ENCODE results near the gene TBCCD1.

The TBCCD1 gene

DNA sequence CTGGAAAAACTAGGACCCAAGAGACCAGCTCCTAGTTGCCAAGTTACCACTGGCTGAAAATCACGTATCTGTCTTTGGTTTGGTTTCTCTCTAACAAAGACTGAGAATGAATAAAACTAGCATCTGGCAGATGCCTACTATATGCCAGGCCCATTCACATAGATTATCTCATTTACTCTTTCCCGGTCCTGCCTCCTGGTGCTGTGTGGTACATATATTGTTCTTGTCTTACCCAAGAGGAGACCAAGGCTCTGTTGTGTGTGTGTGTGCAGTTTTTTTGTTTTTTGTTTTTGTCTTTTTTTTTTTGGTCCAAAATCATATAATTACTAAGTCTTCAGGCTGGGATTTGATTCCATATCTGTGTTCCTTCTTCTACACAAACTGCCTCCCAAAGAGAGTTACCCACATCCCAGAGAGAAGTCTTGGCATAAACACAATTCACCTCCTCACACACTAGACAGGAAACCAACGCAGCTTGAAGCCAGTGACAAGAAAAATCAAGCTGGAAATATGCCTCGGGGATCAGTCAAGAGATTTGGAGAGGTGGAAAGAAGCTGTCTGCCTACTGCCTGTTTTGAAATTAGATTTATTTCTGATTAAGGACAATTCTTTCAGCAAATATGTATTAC, 46.6 kb upstream of the TBCCD1 start:
- no peak overlapping the region for H3K27ac ChIP-seq

DNA sequence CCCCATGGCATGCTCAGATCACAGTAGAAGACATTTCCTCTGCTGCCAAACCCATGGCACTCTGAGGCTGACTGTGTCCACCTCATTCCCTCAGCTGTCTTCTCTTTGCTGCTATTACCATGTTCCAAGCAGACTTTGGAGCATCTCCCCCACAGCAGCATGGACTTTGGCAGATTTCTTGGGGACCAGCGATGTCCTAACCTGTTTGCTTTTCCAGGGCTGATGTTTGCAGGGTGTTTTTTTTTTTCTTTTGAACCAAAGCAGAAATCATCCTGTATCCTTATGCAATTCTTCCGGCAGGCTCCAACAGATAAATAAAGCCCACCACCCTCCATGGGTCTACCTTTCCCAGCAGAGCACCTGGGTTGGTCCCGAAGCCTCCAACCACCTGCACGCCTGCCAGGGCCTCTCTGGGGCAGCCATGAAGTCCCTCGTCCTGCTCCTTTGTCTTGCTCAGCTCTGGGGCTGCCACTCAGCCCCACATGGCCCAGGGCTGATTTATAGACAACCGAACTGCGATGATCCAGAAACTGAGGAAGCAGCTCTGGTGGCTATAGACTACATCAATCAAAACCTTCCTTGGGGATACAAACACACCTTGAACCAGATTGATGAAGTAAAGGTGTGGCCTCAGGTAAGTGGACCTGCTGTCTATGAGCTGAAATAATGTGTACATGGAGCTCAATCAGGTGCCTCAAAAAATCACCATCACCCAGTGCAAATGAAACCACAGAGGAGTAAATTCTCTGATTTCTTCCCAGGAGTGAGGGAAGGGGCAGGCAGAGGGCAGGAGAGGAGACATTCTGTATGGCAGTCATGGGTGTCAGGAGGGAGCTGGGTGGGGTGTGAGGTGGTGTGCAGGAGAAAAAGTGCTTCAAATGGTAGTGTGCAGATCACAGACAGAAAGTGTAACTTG, 45.8 kb upstream of the TBCCD1 start, which contains the start of gene AHSG:
AHSG (plus strand) TSS at position 340 of the 916 bp plus-strand sequence; CDS start at position 422, 82 bp downstream.
- in situ Hi-C loops (cut with HindIII; ENCODE audit: low pct_ligation_motif_present, low sequenced_read_pairs) = loop anchor here (25.0 kb wide), 1 partner anchor 199 kb away; the partner anchor contains the start of gene RFC4
- Histone ChIP-seq H3K27me3 (replicated peaks) (no peaks in the 10 kb centered on the region), H3K27ac (no peak within 1 kb of the TSS), H3K4me3 (ENCODE audit: low read depth, low read length) (no peak within 1 kb of the TSS), H3K36me3 (replicated peaks) (no peaks in the 10 kb centered on the region)
- no peak for DNase-seq
- TF ChIP-seq, protein P1, sequence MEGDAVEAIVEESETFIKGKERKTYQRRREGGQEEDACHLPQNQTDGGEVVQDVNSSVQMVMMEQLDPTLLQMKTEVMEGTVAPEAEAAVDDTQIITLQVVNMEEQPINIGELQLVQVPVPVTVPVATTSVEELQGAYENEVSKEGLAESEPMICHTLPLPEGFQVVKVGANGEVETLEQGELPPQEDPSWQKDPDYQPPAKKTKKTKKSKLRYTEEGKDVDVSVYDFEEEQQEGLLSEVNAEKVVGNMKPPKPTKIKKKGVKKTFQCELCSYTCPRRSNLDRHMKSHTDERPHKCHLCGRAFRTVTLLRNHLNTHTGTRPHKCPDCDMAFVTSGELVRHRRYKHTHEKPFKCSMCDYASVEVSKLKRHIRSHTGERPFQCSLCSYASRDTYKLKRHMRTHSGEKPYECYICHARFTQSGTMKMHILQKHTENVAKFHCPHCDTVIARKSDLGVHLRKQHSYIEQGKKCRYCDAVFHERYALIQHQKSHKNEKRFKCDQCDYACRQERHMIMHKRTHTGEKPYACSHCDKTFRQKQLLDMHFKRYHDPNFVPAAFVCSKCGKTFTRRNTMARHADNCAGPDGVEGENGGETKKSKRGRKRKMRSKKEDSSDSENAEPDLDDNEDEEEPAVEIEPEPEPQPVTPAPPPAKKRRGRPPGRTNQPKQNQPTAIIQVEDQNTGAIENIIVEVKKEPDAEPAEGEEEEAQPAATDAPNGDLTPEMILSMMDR (IDR thresholded peaks at IDR 0.05; ENCODE audit: low read depth, low read length, missing control alignments) = no peak

More for the DNA sequence above, 46.6 kb upstream of the TBCCD1 start:
- in situ Hi-C loops (cut with HindIII; ENCODE audit: low pct_ligation_motif_present, low sequenced_read_pairs) = loop anchor here (25.0 kb wide), 1 partner anchor 199 kb away; the partner anchor contains the start of gene RFC4
- H3K4me3 ChIP-seq (ENCODE audit: low read depth, low read length) = no peak overlapping the region
- DNase-seq = no peak
- H3K27me3 ChIP-seq (replicated peaks) = no peaks in the 10 kb centered on the region
- H3K36me3 ChIP-seq (replicated peaks) = no peaks in the 10 kb centered on the region
- TF ChIP-seq, protein P1 (IDR thresholded peaks at IDR 0.05; ENCODE audit: low read depth, low read length, missing control alignments) = no peak

DNA sequence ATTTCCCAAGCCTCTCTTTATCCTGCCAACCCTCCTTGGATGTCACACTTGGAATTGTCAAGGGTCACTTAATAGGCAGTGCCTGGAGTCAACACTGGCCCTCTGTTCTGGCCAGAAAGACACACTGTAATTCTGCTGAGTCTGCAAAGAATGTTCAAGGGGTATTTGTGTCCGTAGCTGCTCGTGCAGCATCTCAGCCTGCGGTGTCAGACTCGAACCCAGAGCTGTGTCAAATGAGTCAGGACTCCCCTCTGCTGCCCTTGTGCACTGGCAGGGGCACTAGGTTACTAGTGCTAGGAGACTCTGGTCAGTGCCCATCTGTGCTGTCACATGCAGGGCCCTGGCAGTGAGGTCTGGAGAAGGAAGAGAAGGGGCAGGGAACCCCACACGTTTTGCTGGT, 44.9 kb upstream of the TBCCD1 start:
- DNase-seq = no peak
- in situ Hi-C loops (cut with HindIII; ENCODE audit: low pct_ligation_motif_present, low sequenced_read_pairs) = loop anchor here (25.0 kb wide), 1 partner anchor 200 kb away; the partner anchor contains the start of gene RFC4
- no peaks in the 10 kb centered on the region for H3K36me3 ChIP-seq (replicated peaks)
- H3K4me3 ChIP-seq (ENCODE audit: low read depth, low read length) = no peak overlapping the region
- H3K27ac ChIP-seq = no peak overlapping the region
- H3K27me3 ChIP-seq (replicated peaks) = no peaks in the 10 kb centered on the region
- TF ChIP-seq, protein P1 (IDR thresholded peaks at IDR 0.05; ENCODE audit: low read depth, low read length, missing control alignments) = no peak

DNA sequence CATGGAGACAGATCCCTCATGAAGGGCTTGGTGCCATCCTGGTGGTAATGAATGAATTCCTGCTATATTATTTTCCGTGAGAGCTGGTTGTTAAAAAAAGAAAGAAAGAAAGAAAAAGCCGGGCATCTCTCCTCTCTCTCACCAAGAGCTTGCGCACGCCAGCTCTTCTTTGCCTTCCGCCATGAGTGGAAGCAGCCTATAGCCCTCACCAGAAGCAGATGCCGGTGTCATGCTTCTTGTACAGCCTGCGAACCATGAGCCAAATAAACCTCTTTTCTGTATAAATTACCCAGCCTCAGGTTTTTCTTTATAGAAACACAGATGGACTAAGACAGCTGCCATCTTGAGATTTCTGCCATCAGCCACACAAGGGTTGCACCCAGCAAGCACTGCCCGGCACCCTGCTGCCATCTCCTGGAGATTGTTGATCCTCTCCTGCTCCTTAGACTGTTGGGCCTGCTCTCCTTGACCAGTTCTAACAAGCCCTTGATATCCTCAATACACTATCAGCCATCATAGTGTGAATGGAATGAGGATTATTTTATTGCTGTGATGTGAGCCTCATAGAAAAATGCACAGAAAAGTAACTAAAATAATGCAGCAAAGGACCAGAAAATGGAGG, 42.2 kb upstream of the TBCCD1 start:
- Histone ChIP-seq H3K4me3 (ENCODE audit: low read depth, low read length) (no peak overlapping the region), H3K27me3 (replicated peaks) (no peaks in the 10 kb centered on the region), H3K36me3 (replicated peaks) (no peaks in the 10 kb centered on the region), H3K27ac (no peak overlapping the region)
- DNase-seq = peak; percentile 15
- TF ChIP-seq, protein P1 (IDR thresholded peaks at IDR 0.05; ENCODE audit: low read depth, low read length, missing control alignments) = peak; percentile 43
- in situ Hi-C loops (cut with HindIII; ENCODE audit: low pct_ligation_motif_present, low sequenced_read_pairs) = loop anchor here (25.0 kb wide), 1 partner anchor 203 kb away; the partner anchor contains the start of gene RFC4

DNA sequence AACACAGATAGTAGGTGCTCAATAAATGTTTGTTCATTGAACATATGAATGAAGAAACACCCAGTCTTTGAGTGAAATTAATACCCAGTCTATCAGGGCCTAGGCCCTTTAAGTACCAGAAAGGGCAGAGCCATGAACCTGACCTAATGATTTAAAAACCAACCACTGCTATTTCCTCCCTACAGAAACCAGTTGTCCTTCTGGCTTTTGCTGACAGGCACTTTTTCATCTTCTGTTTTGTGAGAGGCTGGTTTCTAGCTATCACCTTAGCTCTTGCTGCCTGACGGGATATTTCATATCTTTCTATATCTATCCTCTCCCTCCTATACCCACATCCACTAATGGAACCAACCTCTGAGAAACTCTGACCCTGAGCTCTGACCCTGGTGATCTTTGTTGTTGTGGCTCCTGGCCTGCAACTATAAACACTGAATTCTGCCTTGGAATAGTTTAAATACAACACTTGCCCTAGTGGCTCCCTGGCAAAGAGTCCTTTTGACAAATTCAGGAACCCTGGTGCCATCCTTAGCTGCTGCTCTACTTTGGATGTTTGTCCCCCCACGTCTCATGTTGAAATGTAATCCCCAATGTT, 41.6 kb upstream of the TBCCD1 start:
- no peak for DNase-seq
- Histone ChIP-seq H3K27me3 (replicated peaks) (no peaks in the 10 kb centered on the region), H3K36me3 (replicated peaks) (no peaks in the 10 kb centered on the region), H3K27ac (no peak overlapping the region), H3K4me3 (ENCODE audit: low read depth, low read length) (no peak overlapping the region)
- in situ Hi-C loops (cut with HindIII; ENCODE audit: low pct_ligation_motif_present, low sequenced_read_pairs) = loop anchor here (25.0 kb wide), 1 partner anchor 204 kb away; the partner anchor contains the start of gene RFC4
- TF ChIP-seq, protein P1 (IDR thresholded peaks at IDR 0.05; ENCODE audit: low read depth, low read length, missing control alignments) = no peak
